DMS79 (cell line): ENCODE results near the gene ORAI3.
A peak's percentile ranks its signal among the peaks of the same experiment; 100 is the strongest.

Experiments used
- DNase-seq: peaks from one replicate; lab custom pipeline; 2025; lab: John Stamatoyannopoulos, UW

ORAI3 gene

GRCh38 chr16:30948667-30949649 is at the start of gene ORAI3:
Gene ORAI3, plus strand, starts transcription at chr16:30949068. Its CDS starts 222 bp downstream, at chr16:30949290.
- no peak for DNase-seq

DNA sequence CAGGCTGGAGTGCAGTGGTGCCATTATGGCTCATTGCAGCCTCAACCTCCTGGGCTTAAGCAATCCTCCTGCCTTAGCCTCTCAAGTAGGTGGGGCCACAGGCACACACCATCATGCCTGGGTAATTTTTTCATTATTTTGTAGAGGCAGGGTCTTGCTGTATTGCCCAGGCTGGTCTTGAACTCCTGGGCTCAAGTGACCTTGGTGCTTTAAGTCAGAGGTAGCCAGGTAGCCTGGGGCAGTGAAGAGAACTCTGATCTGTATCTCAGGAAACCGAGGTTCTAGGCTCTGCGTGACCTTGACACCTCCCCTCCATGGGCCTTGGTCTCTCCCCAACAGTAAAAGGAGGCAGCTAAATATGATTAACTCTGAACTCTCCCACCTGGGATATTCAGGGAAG is 49.1 kb upstream of the ORAI3 start:
- no peak for DNase-seq

GRCh38 chr16:30900588-30900987 is 48.3 kb upstream of the ORAI3 start:
- no peak for DNase-seq

DNA sequence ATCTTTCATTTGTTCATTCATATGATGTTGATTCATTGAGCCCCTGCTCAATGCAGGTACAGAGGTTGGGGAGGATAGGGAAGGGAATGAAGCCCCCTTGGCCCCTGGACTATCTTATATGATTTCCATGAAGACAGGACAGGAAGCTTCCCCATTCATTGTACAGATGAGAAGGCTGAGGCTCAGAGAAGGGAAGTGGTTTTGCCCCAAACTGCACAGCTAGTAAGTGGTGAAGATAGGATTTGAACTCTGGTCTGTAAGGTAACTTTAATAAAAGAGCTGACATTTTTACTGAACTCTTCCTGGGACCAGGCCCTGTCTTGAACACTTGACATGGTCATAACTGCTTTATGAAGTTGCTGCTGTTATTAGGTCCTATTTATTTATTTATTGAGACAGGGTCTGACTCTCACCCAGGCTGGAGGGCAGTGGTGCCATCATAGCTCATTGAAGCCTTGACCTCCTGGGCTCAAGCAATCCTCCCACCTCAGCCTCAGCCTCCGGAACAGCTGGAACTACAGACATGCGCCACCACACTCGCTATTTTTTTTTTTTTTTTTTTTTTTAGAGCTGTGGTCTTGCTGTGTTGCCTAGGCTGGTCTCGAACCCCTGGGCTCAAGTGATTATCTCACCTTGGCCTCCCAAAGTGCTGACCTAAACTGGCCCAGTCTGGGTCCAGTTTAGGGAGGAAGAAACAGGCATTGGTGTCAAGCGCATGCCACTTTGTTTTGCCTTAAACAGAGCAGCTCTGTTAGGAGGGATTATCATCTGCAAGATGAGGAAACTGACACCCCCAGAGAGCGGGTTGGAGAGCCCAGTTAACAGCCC is 47.5 kb upstream of the ORAI3 start:
- no peak for DNase-seq

DNA sequence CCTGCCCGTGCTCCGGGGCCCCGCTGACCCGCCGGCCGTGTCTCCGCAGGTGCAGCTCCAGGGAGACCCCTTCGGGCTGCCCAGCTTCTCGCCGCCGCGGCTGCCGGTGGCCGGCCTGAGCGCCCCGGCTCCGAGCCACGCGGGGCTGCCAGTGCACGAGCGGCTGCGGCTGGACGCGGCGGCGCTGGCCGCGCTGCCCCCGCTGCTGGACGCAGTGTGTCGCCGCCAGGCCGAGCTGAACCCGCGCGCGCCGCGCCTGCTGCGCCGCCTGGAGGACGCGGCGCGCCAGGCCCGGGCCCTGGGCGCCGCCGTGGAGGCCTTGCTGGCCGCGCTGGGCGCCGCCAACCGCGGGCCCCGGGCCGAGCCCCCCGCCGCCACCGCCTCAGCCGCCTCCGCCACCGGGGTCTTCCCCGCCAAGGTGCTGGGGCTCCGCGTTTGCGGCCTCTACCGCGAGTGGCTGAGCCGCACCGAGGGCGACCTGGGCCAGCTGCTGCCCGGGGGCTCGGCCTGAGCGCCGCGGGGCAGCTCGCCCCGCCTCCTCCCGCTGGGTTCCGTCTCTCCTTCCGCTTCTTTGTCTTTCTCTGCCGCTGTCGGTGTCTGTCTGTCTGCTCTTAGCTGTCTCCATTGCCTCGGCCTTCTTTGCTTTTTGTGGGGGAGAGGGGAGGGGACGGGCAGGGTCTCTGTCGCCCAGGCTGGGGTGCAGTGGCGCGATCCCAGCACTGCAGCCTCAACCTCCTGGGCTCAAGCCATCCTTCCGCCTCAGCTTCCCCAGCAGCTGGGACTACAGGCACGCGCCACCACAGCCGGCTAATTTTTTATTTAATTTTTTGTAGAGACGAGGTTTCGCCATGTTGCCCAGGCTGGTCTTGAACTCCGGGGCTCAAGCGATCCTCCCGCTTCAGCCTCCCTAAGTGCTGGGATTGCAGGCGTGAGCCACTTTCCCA is 46.6 kb upstream of the ORAI3 start:
- DNase-seq, result no peak

DNA sequence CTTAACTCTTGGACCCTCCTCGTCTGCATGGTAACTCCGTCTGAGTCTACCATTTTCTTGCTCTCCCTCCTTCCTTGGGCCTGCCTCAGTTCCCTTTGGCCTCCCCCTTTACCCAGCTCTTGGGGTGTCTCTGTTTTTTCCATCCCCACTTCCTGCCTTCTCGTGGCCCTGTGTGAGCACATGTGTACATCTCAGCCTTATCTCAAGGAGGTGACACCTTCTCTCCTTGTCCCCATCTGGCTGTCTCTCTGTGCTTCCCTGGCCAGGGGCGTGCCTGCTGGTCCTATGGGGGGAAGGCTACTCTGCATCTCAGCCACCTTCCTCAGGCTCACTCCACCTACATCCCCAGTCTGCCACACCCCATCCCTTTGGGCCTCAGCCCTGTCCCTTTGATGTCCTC is 45.9 kb upstream of the ORAI3 start:
- DNase-seq, result no peak

- DNase-seq, result no peak
Measured at GRCh38 chr16:30903596-30903995, 45.3 kb upstream of the ORAI3 start.

DNA sequence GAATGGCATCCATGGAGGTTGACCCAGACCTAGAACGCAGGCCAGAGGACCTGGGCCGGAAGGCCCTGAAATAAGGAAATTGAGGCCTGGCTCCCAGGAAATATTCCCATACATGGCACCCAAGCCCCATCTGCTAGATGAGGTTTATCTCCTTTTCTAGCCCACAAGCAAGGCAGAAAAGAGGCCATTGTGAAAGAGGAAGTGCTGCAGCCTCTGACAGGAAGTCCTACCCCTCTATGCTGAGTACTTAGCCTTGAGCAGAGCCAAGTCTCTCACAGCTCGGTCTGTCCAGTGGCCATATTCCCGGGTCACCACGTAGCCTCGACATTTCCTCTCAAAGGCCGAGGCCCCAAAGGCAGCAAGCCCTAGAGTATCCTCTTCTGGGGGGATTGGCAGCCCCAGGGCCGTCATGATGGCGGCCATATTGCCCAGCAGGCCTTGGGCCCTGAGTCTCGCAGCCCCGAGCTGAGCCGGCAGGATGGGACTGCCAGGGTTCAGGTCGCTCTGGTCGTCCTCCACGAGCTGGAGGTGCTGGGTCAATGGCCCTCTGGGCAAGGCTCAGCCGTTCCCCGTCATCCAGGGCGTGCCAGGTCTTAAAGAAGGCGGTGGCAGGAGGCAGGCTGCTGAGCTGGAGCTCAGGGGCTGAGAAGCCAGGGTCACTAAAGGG is 44.6 kb upstream of the ORAI3 start:
- DNase-seq, result no peak

DNA sequence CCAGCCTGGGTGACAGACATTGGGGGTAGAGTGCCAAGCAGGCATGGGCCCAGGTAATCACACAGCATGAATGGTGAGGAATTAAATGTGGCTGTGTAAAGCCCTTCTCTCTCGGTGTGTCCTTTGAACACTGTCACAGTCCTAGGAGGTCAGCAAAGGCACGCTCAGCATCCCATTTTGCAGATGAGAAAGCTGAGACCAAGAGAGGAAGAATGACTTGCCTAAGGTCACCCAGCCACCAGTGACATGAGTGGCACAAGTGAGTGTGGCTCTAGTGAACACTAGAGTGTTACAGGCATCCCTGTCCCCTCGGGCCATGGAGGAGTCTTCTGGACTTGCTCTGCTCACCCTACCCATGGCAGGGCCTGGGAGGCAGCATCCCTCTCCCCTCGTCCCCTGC is 41.8 kb upstream of the ORAI3 start:
- no peak for DNase-seq

DNA sequence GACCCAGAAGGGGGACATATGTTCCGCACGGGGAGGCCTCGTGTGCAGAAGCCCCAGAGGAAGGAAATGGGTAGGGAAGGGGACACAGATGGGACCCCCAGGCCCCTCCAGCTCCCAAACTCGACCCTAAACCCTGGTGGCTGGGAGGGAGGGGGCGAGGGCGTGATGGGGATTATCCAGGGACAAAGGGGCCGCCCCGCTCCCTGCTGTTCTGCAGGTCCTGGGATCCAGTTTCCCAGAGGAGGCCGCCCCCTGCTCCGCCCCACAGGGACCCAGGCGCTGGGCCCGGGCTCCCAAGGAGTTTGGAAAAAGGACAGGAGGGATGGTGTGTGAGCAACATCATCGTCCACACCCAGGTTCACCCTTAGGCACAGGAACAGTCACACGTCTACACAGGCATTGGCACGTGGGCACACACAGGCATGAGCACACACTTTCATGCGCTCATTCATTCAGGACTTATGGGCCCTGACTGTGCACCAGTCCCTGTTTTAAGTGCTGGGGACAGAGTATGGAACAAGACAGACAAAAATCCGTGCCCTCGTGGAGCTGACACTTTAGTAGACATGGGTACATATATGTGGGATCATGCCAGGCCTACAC is 38.3 kb upstream of the ORAI3 start:
- no peak for DNase-seq

DNA sequence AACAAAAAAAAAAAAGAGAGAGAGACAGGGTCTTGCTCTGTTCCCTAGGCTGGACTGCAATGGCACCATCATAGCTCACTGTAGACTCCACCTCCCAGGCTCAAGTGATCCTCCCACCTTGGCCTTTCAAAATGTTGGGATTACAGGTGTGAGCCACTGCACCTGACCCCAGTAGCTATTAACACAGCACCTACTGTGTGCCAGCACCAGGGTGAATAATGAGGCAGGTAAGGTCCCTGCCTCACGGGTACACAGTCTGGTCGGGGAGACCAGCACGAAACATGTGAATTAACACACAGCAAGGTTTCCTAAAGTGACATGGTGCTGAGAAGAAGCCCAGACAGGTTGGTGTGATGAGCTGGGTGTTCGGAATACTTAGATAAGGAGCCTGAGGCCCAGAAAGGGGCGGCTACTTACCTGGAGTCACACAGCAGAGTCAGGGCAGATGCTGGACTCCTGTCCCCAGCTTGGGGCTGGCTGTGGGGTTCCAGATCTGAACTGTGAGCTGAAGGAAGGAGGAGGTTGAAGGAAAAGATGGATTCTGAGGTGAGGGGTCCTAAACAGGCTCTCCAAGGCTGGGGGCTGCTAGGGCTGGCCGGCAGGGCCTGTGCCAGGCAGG is 36.0 kb upstream of the ORAI3 start:
- DNase-seq, result no peak

DNA sequence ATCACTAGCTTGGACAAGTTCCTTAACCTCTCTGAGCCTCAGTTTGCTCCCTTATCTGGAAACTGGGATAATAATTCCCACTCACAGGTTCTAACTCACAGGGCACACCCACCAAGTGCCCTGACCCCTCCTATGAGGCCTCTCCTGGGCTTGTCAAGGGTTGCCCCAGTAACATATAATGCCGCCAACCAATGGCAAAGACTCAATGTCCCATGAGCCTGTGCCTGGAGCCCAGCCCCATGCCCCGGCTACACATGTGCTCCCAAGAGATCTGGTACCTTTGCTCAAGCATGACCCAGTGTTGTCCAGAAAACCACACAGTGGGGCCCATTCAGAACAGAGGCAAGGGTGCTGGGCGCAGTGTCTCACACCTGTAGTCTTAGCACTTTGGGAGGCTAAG is 34.0 kb upstream of the ORAI3 start:
- no peak for DNase-seq

GRCh38 chr16:30918614-30919013 is 30.3 kb upstream of the ORAI3 start:
- no peak for DNase-seq

DNA sequence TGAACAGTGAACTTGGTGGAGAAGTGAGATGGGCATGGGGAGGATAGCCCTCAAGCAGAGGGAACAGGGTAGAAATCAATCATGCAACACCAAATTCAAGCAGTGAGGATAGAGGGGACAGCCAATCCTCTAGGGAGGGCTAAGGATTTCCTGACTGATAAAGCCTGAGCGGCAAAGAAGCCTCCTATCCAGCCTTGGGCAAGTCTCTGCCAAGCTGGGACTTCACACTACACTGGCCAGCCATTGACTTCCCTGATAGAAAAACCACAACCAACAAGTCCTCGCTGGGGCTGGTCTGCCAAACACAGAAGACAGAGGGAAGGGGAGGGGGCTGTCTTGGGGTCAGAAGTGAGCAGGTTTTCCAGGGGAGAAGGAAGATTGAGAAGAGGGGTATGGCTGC is 28.0 kb upstream of the ORAI3 start:
- DNase-seq, result no peak

DNA sequence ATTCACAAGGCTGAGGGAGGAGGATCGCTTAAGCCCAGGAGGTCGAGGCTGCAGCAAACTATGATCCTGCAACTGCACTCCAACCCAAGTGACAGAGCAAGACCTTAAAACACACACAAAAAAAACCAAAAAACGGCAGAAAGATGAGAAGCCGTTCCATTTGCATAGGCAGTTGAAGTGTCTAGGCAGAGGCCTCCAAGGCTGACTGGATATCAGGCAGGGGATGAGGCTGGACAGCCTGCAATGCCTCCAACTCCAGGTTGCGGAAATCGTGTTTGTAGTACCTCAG is 27.5 kb upstream of the ORAI3 start:
- DNase-seq, result no peak

DNA sequence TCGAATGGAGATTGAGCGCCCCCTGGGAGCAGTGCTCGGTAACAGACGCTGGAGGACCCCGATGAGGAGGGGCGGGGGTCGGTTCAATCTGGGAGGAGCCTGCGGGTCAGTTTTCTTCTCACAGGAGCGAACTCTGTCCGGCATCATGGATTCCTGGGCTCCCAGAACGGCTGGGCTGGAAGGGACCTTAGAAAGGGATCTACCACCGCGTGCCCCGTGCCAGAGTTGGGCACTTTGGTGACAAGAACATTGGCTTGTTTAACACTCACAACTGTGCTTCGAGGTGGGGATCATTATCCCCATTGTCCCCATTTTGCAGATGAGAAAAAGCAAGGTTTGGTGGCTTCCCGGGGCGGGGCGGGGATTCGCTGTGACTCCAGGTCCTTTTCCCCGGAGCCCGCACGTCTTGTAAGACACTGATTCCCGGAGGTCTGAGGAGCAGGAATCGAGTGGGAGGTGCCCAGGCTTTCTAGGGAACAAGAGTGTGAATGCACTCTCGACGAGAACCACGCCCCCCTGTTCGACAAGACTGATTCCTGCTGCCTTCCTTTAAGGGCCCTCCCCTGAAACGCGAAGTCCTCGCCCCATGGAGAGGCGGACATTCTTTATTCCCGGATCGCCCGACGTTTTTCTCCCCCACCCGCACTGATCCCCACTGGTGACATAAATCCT is 27.0 kb upstream of the ORAI3 start:
- DNase-seq, result peak; percentile 90

DNA sequence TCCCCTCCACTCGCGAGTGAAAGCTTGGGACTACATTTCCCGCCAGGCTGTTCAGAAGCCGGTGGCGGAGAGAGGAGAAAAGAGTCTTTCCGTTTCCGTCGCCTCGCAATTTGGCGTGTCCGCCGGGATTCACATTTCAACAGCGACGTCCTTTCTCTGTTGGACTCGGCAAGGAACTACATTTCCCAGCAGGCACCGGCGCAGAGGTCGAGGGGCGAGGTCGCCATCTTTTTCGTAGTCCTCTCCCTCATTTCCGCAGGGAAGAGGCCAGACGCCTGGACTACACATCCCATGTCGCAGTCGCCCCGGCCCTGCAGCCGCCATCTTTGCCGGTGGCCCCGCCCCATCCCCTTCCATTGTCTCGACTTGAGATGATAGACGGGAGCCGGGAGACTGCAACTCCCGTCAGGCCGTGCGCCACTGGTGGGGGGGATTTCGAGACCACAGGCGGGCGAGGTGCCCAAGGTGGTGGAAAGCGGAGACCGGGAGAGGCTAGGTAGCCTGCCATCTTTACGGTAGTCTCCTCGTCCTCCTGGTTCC is 26.4 kb upstream of the ORAI3 start:
- peak; percentile 99 for DNase-seq

DNA sequence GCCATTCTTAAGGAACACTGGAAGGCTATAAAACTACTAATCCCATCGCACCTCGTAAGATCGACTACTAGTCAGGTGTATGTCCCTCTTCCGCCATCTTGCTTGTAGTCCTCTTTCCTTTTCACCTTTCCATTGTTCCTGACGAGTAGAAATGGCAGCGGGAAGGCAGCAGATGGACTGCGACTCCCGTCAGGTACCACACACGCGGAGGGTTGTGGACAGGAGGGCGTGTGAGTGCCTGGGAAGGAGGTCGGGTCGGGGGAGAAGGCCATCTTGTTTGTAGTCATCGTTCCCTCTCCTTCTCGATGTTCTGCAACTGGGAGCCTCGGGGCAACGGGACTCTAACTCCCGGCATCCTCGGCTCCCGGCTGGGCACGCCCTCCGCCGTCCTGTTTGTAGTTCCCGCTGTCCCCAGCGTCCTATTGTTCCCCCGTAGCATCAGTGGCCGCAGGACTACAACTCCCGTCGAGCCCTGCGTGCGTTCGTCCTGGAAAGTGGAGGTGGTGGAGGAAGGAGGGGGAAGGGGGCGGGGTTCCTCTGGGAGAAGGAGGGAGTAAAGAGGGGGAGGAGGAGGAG is 25.8 kb upstream of the ORAI3 start:
- DNase-seq, result peak; percentile 99

DNA sequence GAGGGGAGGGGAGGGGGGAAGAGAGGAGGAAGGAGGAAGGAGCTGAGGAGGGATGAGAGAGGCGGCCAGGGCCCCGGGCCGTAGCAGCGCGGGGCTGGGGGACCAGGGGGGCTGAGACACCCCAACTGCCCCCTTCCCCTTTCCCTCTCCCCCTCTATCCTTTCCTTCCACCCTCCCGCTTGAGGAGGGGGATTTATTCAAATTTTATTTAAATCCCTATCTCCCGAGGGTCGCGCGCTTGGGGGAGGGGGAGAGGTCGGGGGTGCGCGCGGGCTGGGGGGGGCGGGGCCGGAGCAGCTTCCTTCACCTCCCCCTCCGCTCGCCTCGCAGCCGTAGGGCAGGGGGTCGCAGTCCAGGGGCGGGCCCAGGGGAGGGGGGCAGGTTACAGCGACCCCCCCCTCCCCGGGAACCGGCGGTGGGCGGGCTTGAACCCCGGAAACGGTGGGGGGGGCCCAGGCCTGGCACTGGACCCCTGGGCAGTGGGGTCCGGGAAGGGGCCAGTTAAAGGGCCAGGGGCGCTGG is 25.3 kb upstream of the ORAI3 start, which contains the start of gene FBXL19:
FBXL19 (plus strand) TSS at position 19 of the 522 bp plus-strand sequence. CDS start 2,183 bp downstream, outside the sequence.
- DNase-seq, result no peak
